ENCODE data around the gene SLC49A3. TPM values are rescaled to one million over a fixed set of nuclear protein-coding genes. Genes with fewer than 3 reads are reported as not detected.
"Not testable (repeated sequence)": the region's sequence is repeated elsewhere in the genome, so short reads cannot be mapped to it uniquely, and the experiment has no call there.

The SLC49A3 gene
- total and polyA plus RNA-seq, 2 experiments from 2014 or later, result 5.2 to 12.5 TPM

DNA sequence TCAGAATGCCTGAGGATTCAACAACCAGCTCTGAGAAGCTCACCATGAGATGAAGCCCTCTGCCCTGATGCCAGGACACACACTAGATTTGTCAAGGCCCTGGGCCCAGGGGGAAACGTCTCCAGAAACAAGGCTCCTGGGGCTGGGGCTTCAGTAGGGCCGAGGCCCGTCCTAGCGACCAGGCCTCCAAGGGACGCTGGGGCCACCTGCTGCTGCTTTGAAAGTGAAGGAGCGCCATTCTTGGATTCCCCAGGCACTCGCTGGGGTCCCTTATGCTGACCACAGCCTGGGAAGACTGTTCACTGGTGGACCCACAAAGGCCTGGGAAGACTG is 39.7 kb downstream of the SLC49A3 start:
- H3F3A ChIP-seq (ENCODE audit: insufficient read depth), result no peaks in the 10 kb centered on the region
- in situ Hi-C loops (cut with MboI), result no loop called here
- DNase-seq, result no peak
- H3K4me2 ChIP-seq (ENCODE audit: unreplicated experiment), result no peak overlapping the region
- no peak overlapping the region for H3K4me3 ChIP-seq
- H3K4me1 ChIP-seq (ENCODE audit: insufficient read depth), result no peaks in the 10 kb centered on the region
- no peaks in the 10 kb centered on the region for H3K9me3 ChIP-seq (ENCODE audit: low read depth)
- no peaks in the 10 kb centered on the region for H4K20me1 ChIP-seq (ENCODE audit: insufficient read depth)
- H3K9ac ChIP-seq, result no peak overlapping the region
- H2AFZ ChIP-seq, result no peak overlapping the region
- no peak overlapping the region for H3K27ac ChIP-seq
- no peak for TF ChIP-seq EZH2 (IDR thresholded peaks at IDR 0.05; ENCODE audit: insufficient read depth, poor library complexity, severe bottlenecking)
- TF ChIP-seq EZH2phosphoT487 (IDR thresholded peaks at IDR 0.05; ENCODE audit: insufficient read depth, low read depth), result no peak
- 53 to 63% methylated on average over 7 of the region's 7 CpGs for WGBS, 2 experiments (ENCODE audit: low coverage in 1 of 2, low lambda C conversion rate in 2 of 2, missing lambda C conversion rate in 2 of 2)
- no peaks in the 10 kb centered on the region for H3K79me2 ChIP-seq (ENCODE audit: insufficient read depth)
- H3K27me3 ChIP-seq (replicated peaks; ENCODE audit: insufficient read depth), result no peaks in the 10 kb centered on the region
- H3K9me2 ChIP-seq (ENCODE audit: insufficient read depth), result no peaks in the 10 kb centered on the region
- H3K36me3 ChIP-seq (ENCODE audit: low read depth), result no peaks in the 10 kb centered on the region

DNA sequence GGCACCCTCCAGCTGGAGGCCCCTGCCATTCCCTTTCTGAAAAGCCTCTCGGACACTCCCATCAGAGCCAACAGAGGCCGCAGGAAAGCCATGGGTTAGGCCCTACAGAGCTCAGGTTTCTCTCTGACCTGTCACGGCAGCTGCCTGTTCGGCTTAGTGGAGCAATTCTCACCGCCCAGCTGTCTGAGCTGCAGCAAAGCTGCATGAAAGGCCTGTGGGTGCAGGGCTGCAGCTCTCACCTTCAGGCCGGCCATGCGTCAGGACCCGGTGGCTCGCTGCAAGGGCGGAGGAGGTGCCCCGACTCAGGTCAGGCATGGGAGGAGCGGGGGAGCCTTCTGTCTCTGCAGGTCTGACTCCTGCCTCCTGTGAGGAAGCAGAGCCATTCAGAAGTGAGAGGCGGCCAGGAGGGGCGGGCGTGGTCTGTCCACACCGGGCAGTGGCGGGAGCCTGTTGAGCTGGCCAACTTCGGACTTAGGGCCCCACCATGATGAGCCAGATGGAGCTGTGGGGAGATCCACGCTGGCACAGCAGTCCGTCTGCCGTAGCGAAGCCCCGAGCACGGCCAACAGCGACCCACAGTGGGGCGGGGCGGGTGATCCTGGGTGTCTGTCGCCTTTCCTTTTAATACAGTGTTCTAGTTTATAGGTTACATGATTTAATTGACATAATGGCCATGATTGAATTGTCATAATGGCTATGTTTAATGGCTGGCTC is 40.2 kb downstream of the SLC49A3 start:
- H2AFZ ChIP-seq, result no peak overlapping the region
- TF ChIP-seq EZH2phosphoT487 (IDR thresholded peaks at IDR 0.05; ENCODE audit: insufficient read depth, low read depth) (no peak), EZH2 (IDR thresholded peaks at IDR 0.05; ENCODE audit: insufficient read depth, poor library complexity, severe bottlenecking) (no peak)
- no peak overlapping the region for H3K4me3 ChIP-seq
- no peak overlapping the region for H3K4me2 ChIP-seq (ENCODE audit: unreplicated experiment)
- H3K36me3 ChIP-seq (ENCODE audit: low read depth), result no peaks in the 10 kb centered on the region
- no peaks in the 10 kb centered on the region for H3F3A ChIP-seq (ENCODE audit: insufficient read depth)
- H3K27ac ChIP-seq, result no peak overlapping the region
- H3K9me3 ChIP-seq (ENCODE audit: low read depth), result no peaks in the 10 kb centered on the region
- 53 to 56% methylated on average over 28 of the region's 28 CpGs for WGBS, 2 experiments (ENCODE audit: low coverage in 1 of 2, low lambda C conversion rate in 2 of 2, missing lambda C conversion rate in 2 of 2)
- H3K79me2 ChIP-seq (ENCODE audit: insufficient read depth), result no peaks in the 10 kb centered on the region
- in situ Hi-C loops (cut with MboI), result no loop called here
- H3K9ac ChIP-seq, result no peak overlapping the region
- H3K27me3 ChIP-seq (replicated peaks; ENCODE audit: insufficient read depth), result no peaks in the 10 kb centered on the region
- no peaks in the 10 kb centered on the region for H3K9me2 ChIP-seq (ENCODE audit: insufficient read depth)
- no peak for DNase-seq
- no peaks in the 10 kb centered on the region for H4K20me1 ChIP-seq (ENCODE audit: insufficient read depth)
- H3K4me1 ChIP-seq (ENCODE audit: insufficient read depth), result no peaks in the 10 kb centered on the region

DNA sequence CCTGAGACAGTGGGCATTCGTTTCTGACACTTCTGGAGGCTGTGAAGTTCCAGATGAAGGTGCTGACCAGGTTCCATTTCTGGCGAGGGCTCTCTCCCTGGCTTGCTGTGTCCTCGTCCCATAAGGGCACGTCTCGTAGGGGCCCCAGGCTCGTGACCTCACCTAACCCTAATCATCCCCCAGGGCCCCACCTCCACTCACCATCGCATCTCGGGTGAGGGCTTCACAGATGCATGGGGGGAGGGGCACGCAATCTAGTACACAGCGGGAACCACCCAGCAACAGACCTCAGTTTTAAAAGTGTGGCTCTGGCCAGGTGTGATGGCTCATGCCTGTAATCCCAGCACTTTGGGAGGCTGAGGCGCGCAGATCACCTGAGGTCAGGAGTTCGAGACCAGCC is 41.5 kb downstream of the SLC49A3 start:
- no peak overlapping the region for H3K27ac ChIP-seq
- H3K9me3 ChIP-seq (ENCODE audit: low read depth), result no peaks in the 10 kb centered on the region
- no peak overlapping the region for H3K9ac ChIP-seq
- in situ Hi-C loops (cut with MboI), result no loop called here
- H4K20me1 ChIP-seq (ENCODE audit: insufficient read depth), result no peaks in the 10 kb centered on the region
- no peak overlapping the region for H2AFZ ChIP-seq
- H3K4me1 ChIP-seq (ENCODE audit: insufficient read depth), result no peaks in the 10 kb centered on the region
- TF ChIP-seq EZH2phosphoT487 (IDR thresholded peaks at IDR 0.05; ENCODE audit: insufficient read depth, low read depth) (no peak), EZH2 (IDR thresholded peaks at IDR 0.05; ENCODE audit: insufficient read depth, poor library complexity, severe bottlenecking) (no peak)
- 47 to 50% methylated on average over 13 of the region's 13 CpGs for WGBS, 2 experiments (ENCODE audit: low coverage in 1 of 2, low lambda C conversion rate in 2 of 2, missing lambda C conversion rate in 2 of 2)
- H3K36me3 ChIP-seq (ENCODE audit: low read depth), result no peaks in the 10 kb centered on the region
- DNase-seq, result no peak
- no peak overlapping the region for H3K4me2 ChIP-seq (ENCODE audit: unreplicated experiment)
- no peak overlapping the region for H3K4me3 ChIP-seq
- no peaks in the 10 kb centered on the region for H3K79me2 ChIP-seq (ENCODE audit: insufficient read depth)
- H3F3A ChIP-seq (ENCODE audit: insufficient read depth), result no peaks in the 10 kb centered on the region
- no peaks in the 10 kb centered on the region for H3K9me2 ChIP-seq (ENCODE audit: insufficient read depth)
- H3K27me3 ChIP-seq (replicated peaks; ENCODE audit: insufficient read depth), result no peaks in the 10 kb centered on the region

DNA sequence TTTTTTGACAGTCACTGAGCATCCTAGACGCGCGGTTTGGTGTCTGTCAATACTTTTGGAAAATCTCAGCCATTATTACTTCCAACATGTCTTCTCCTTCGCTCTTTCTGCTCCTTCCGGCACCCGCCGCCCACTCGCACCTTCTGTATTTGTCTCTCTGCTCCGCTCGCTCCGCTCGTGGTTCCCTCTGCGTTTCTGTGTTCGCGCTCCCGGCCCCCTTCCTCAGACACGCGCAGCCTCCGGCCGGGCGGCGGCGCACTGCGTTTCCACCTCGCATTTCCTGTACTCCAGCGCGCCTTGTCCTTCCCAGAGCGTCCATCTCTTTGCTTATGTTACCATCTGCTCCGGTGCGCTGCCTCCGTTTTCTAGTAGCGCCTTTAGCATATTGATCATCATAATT is 42.5 kb downstream of the SLC49A3 start:
- Histone ChIP-seq H3F3A (ENCODE audit: insufficient read depth) (no peaks in the 10 kb centered on the region), H4K20me1 (ENCODE audit: insufficient read depth) (no peaks in the 10 kb centered on the region), H3K4me1 (ENCODE audit: insufficient read depth) (no peaks in the 10 kb centered on the region), H3K79me2 (ENCODE audit: insufficient read depth) (no peaks in the 10 kb centered on the region), H3K9ac (no peak overlapping the region), H2AFZ (no peak overlapping the region), H3K9me3 (ENCODE audit: low read depth) (no peaks in the 10 kb centered on the region), H3K4me2 (ENCODE audit: unreplicated experiment) (no peak overlapping the region), H3K36me3 (ENCODE audit: low read depth) (no peaks in the 10 kb centered on the region), H3K27me3 (replicated peaks; ENCODE audit: insufficient read depth) (no peaks in the 10 kb centered on the region), H3K27ac (no peak overlapping the region), H3K4me3 (no peak overlapping the region), H3K9me2 (ENCODE audit: insufficient read depth) (no peaks in the 10 kb centered on the region)
- DNase-seq, result no peak
- TF ChIP-seq EZH2phosphoT487 (IDR thresholded peaks at IDR 0.05; ENCODE audit: insufficient read depth, low read depth) (no peak), EZH2 (IDR thresholded peaks at IDR 0.05; ENCODE audit: insufficient read depth, poor library complexity, severe bottlenecking) (no peak)
- 89 to 92% methylated on average over 32 of the region's 32 CpGs for WGBS, 2 experiments (ENCODE audit: low coverage in 1 of 2, low lambda C conversion rate in 2 of 2, missing lambda C conversion rate in 2 of 2)
- in situ Hi-C loops (cut with MboI), result no loop called here

DNA sequence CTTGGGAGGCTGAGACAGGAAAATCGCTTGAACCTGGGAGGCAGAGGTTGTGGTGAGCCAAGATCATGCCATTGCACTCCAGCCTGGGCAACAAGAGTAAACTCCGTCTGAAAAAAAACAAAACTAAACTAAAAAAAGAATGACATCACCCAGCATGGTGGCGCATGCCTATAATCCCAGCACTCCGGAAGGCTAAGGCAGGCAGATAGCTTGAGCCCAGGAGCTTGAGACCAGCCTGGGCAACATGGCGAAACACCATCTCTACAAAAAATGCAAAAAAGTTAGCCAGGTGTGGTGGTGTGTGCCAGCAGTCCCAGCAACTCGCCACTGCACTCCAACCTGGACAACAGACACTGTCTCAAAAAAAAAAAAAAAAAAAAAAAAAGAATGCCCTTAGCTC is 46.6 kb downstream of the SLC49A3 start:
- H3K27ac ChIP-seq; H4K20me1 ChIP-seq (ENCODE audit: insufficient read depth); H2AFZ ChIP-seq; H3K9me2 ChIP-seq (ENCODE audit: insufficient read depth); H3K4me1 ChIP-seq (ENCODE audit: insufficient read depth); H3F3A ChIP-seq (ENCODE audit: insufficient read depth); in situ Hi-C loops (cut with MboI); H3K4me2 ChIP-seq (ENCODE audit: unreplicated experiment); H3K9ac ChIP-seq; H3K79me2 ChIP-seq (ENCODE audit: insufficient read depth); H3K9me3 ChIP-seq (ENCODE audit: low read depth); H3K27me3 ChIP-seq (replicated peaks; ENCODE audit: insufficient read depth); H3K36me3 ChIP-seq (ENCODE audit: low read depth); DNase-seq; H3K4me3 ChIP-seq: not testable (repeated sequence)
- WGBS, 2 experiments (ENCODE audit: low coverage in 1 of 2, low lambda C conversion rate in 2 of 2, missing lambda C conversion rate in 2 of 2), result 49 to 51% methylated on average over 6 of the region's 6 CpGs
